ENCODE data around the gene LRRC19.

LRRC19 gene

GRCh38 chr9:26956860-26957233, 48.6 kb downstream of the LRRC19 start:
- no peak overlapping the region for H3K4me2 ChIP-seq

GRCh38 chr9:26955921-26956859, 49.3 kb downstream of the LRRC19 start, which contains the start of gene IFT74:
TSS of gene IFT74 (plus strand) at chr9:26956412. CDS start at chr9:26961968, 5,556 bp downstream.
- Histone ChIP-seq H4K20me1 (no peaks in the 10 kb centered on the region), H3K27ac (no peak within 1 kb of the TSS), H3K9me3 (peaks cover 19% of the 10 kb centered on the region), H3K4me2 (no peak within 1 kb of the TSS), H3K4me1 (no peaks in the 10 kb centered on the region), H3K27me3 (peaks cover 41% of the 10 kb centered on the region), H3K36me3 (no peaks in the 10 kb centered on the region), H3K9ac (no peak within 1 kb of the TSS), H3K4me3 (no peak within 1 kb of the TSS; the same call in 1 of the 2 replicates)
- TF ChIP-seq Cebpa-rat (IDR thresholded peaks at IDR 0.05): no peak

More at GRCh38 chr9:26956860-26957233, 48.6 kb downstream of the LRRC19 start:
- Histone ChIP-seq H3K27ac (no peak overlapping the region), H3K36me3 (no peaks in the 10 kb centered on the region), H4K20me1 (no peaks in the 10 kb centered on the region), H3K4me1 (no peaks in the 10 kb centered on the region), H3K9me3 (peaks cover 19% of the 10 kb centered on the region), H3K9ac (no peak overlapping the region), H3K4me3 (no peak overlapping the region; the same call in 1 of the 2 replicates), H3K27me3 (peaks cover 41% of the 10 kb centered on the region)
- TF ChIP-seq Cebpa-rat (IDR thresholded peaks at IDR 0.05): no peak

GRCh38 chr9:26955222-26955903, 50.1 kb downstream of the LRRC19 start:
- H4K20me1 ChIP-seq: no peaks in the 10 kb centered on the region
- no peak overlapping the region for H3K4me2 ChIP-seq
- no peaks in the 10 kb centered on the region for H3K4me1 ChIP-seq
- no peak overlapping the region for H3K9ac ChIP-seq
- H3K27ac ChIP-seq: no peak overlapping the region
- H3K27me3 ChIP-seq: peaks cover 41% of the 10 kb centered on the region
- H3K9me3 ChIP-seq: peaks cover 19% of the 10 kb centered on the region
- no peaks in the 10 kb centered on the region for H3K36me3 ChIP-seq
- TF ChIP-seq Cebpa-rat (IDR thresholded peaks at IDR 0.05): no peak
- H3K4me3 ChIP-seq: no peak overlapping the region

- Histone ChIP-seq H3K4me3 (no peak overlapping the region), H3K4me2 (no peak overlapping the region), H3K9ac (no peak overlapping the region), H3K4me1 (no peaks in the 10 kb centered on the region), H3K27ac (no peak overlapping the region), H4K20me1 (no peaks in the 10 kb centered on the region), H3K27me3 (peaks cover 41% of the 10 kb centered on the region), H3K9me3 (peaks cover 19% of the 10 kb centered on the region), H3K36me3 (no peaks in the 10 kb centered on the region)
- TF ChIP-seq Cebpa-rat (IDR thresholded peaks at IDR 0.05): no peak
Observed at GRCh38 chr9:26954050-26954508, 51.4 kb downstream of the LRRC19 start.

GRCh38 chr9:26951794-26952193, 53.7 kb downstream of the LRRC19 start:
- H3K36me3 ChIP-seq: no peaks in the 10 kb centered on the region
- no peak overlapping the region for H3K27ac ChIP-seq
- peaks cover 17% of the 10 kb centered on the region for H3K9me3 ChIP-seq
- H4K20me1 ChIP-seq: no peaks in the 10 kb centered on the region
- H3K4me3 ChIP-seq: no peak overlapping the region
- H3K9ac ChIP-seq: no peak overlapping the region
- peaks cover 5% of the 10 kb centered on the region; the same call in 1 of the 2 replicates for H3K4me1 ChIP-seq
- H3K27me3 ChIP-seq: peaks cover 27% of the 10 kb centered on the region
- no peak overlapping the region for H3K4me2 ChIP-seq
- TF ChIP-seq Cebpa-rat (IDR thresholded peaks at IDR 0.05): no peak

- H3K27me3 ChIP-seq: peaks cover 15% of the 10 kb centered on the region
- no peak overlapping the region for H3K9ac ChIP-seq
Observed at GRCh38 chr9:26950521-26950920, 55.0 kb downstream of the LRRC19 start.

GRCh38 chr9:26949637-26950069, 55.8 kb downstream of the LRRC19 start:
- peaks cover 14% of the 10 kb centered on the region; the same call in 1 of the 2 replicates for H4K20me1 ChIP-seq
- H3K4me2 ChIP-seq: no peak overlapping the region
- peaks cover 2% of the 10 kb centered on the region; the same call in 1 of the 2 replicates for H3K36me3 ChIP-seq
- H3K9me3 ChIP-seq: no peaks in the 10 kb centered on the region
- no peak overlapping the region for H3K27ac ChIP-seq
- no peak overlapping the region for H3K4me3 ChIP-seq
- peaks cover 21% of the 10 kb centered on the region for H3K4me1 ChIP-seq
- no peak overlapping the region for H3K9ac ChIP-seq
- no peak for TF ChIP-seq Cebpa-rat (IDR thresholded peaks at IDR 0.05)
- peaks cover 6% of the 10 kb centered on the region; the same call in 1 of the 2 replicates for H3K27me3 ChIP-seq

More at GRCh38 chr9:26950521-26950920, 55.0 kb downstream of the LRRC19 start:
- no peak overlapping the region for H3K27ac ChIP-seq
- no peak overlapping the region for H3K4me3 ChIP-seq
- peaks cover 4% of the 10 kb centered on the region; the same call in 1 of the 2 replicates for H3K9me3 ChIP-seq
- H3K4me1 ChIP-seq: peaks cover 12% of the 10 kb centered on the region
- TF ChIP-seq Cebpa-rat (IDR thresholded peaks at IDR 0.05): no peak
- peaks cover 5% of the 10 kb centered on the region; the same call in 1 of the 2 replicates for H4K20me1 ChIP-seq
- no peak overlapping the region for H3K4me2 ChIP-seq
- H3K36me3 ChIP-seq: no peaks in the 10 kb centered on the region

- peak overlapping the region; percentile 93 for H3K4me3 ChIP-seq
- H3K4me1 ChIP-seq: peaks cover 26% of the 10 kb centered on the region
- H3K4me2 ChIP-seq: peak overlapping the region; percentile 82
- no peaks in the 10 kb centered on the region; the same call in 1 of the 2 replicates for H3K9me3 ChIP-seq
- H3K9ac ChIP-seq: peak overlapping the region; percentile 98
- H3K27me3 ChIP-seq: no peaks in the 10 kb centered on the region
- H3K36me3 ChIP-seq: peaks cover 21% of the 10 kb centered on the region
- H3K27ac ChIP-seq: peak overlapping the region; percentile 99; the same call in 1 of the 2 replicates
- peaks cover 32% of the 10 kb centered on the region for H4K20me1 ChIP-seq
- TF ChIP-seq Cebpa-rat (IDR thresholded peaks at IDR 0.05): no peak
Observed at GRCh38 chr9:26947736-26948135, 57.7 kb downstream of the LRRC19 start.

Data from BLaER1 (cell line).